GM12872 (cell line): ENCODE data around the gene IDS.

Source experiments
- TF ChIP-seq, protein P1 (sequence below): IDR thresholded peaks from 3 replicates; pipeline ENCODE4 v1.5.1; 2011; ENCODE audit warnings: low read depth, mild to moderate bottlenecking, low read length, moderate library complexity; ENCODE audit not compliant: insufficient read depth

IDS gene

GRCh38 chrX:149515954-149516602 is 11.0 kb upstream of the IDS start:
- TF ChIP-seq, protein P1, sequence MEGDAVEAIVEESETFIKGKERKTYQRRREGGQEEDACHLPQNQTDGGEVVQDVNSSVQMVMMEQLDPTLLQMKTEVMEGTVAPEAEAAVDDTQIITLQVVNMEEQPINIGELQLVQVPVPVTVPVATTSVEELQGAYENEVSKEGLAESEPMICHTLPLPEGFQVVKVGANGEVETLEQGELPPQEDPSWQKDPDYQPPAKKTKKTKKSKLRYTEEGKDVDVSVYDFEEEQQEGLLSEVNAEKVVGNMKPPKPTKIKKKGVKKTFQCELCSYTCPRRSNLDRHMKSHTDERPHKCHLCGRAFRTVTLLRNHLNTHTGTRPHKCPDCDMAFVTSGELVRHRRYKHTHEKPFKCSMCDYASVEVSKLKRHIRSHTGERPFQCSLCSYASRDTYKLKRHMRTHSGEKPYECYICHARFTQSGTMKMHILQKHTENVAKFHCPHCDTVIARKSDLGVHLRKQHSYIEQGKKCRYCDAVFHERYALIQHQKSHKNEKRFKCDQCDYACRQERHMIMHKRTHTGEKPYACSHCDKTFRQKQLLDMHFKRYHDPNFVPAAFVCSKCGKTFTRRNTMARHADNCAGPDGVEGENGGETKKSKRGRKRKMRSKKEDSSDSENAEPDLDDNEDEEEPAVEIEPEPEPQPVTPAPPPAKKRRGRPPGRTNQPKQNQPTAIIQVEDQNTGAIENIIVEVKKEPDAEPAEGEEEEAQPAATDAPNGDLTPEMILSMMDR: no peak

GRCh38 chrX:149513825-149514428 is 8.8 kb upstream of the IDS start:
- TF ChIP-seq, protein P1: no peak

- TF ChIP-seq, protein P1: peak; percentile 70
These were observed 7.2 kb upstream of the IDS start for GRCh38 chrX:149512225-149512885.

DNA sequence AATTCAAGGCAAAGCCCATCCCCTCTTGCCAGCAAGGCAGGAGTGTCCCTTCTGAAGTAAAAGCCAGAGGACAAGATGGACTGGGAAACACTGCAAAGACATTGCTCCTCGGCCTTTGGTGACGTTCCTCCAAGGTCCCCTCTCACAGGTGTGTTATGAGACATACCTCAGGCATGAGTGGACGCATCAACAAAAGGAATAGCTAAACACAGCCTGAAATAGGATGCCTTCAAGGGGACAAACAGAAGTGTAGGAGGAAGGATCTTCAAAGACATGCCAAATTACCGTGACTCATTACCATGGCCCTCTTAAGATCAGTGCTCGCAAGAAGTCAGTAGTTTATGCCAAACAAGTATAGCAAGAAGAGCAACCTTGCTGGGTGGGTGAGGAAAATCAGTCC is 6.0 kb upstream of the IDS start:
- TF ChIP-seq, protein P1: no peak

GRCh38 chrX:149510386-149510785 is 5.3 kb upstream of the IDS start:
- TF ChIP-seq, protein P1: peak; percentile 26; the same call in 1 of the 3 replicates

DNA sequence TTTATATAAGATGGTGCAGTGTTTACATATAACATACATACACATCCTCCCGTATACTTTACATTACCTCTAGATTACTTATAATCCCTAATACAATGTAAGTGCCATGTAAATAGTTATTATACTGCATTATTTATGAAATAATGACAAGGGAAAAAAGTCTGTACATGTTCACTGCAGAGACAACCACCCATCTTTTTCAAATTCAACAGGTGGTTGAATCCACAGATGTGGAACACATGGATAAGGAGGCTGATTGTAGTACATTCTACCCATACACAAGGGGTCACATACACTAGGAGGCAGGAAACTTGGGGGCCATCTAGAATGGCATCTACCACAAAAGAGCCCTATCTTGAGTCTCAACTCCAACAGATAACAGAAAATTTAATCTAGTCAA is 3.4 kb upstream of the IDS start:
- TF ChIP-seq, protein P1: no peak

GRCh38 chrX:149506349-149506748 is 1.2 kb upstream of the IDS start:
- TF ChIP-seq, protein P1: no peak
